HCT116 (cell line): Measurements from ENCODE around the gene NCOA5. TPM values are rescaled to one million over a fixed set of nuclear protein-coding genes. Genes with fewer than 3 reads are reported as not detected.
A peak's percentile ranks its signal among the peaks of the same experiment; 100 is the strongest.

Experiments used
- ATAC-seq: fragments of 200-7000 bp; cut with Tn5 transposase; 2 replicates; pipeline ENCODE4 v1.9.1; 2020; ENCODE audit warnings: mild to moderate bottlenecking, moderate library complexity
- Bru-seq: library from RNA; stranded (reverse); fragments of 400-500 nt; gene quantifications from one replicate; lab custom pipeline; 2021; lab: Mats Ljungman, UMichigan
- BruChase-seq, 2 experiments: library from RNA; stranded (reverse); fragments of 400-500 nt; gene quantifications; one replicate each; lab custom pipeline; 2021; lab: Mats Ljungman, UMichigan
- BruUV-seq: library from RNA; stranded (reverse); fragments of 400-500 nt; replicated peaks from 2 replicates; lab custom pipeline; 2021; lab: Mats Ljungman, UMichigan
- CTCF ChIA-PET: fragments of 300-600 bp; sonication (Branson Sonifier 250); formaldehyde crosslinking; loops from one replicate; lab custom pipeline; 2021; ENCODE audit warnings: antibody characterized with exemption; lab: Charles Lee
- POLR2A ChIA-PET: fragments of 300-600, 350-600 bp; sonication (Branson Sonifier 250); formaldehyde crosslinking; loops from one replicate; lab custom pipeline; 2021; ENCODE audit warnings: antibody characterized with exemption; lab: Charles Lee
- RAD21 ChIA-PET, 2 experiments: fragments of 300-600 bp; sonication (Branson Sonifier 250); formaldehyde crosslinking; loops; one replicate each; lab custom pipeline; 2023; ENCODE audit warnings: low total read pairs in 2 of 2; ENCODE audit not compliant: uncharacterized antibody in 2 of 2, unreplicated experiment in 2 of 2, low non-redundant PET in 1 of 2; lab: Charles Lee
- DNase-seq: peaks from one replicate; pipeline ENCODE4 v3.0.0-alpha.2; 2010; ENCODE audit warnings: low read depth, low spot score
- H2AFZ ChIP-seq: fragments of 200-600 bp; shearing (Covaris generic), sonication (generic); 2 replicates; pipeline ENCODE4 v1.6.1; 2017; ENCODE audit warnings: low read depth, mixed run types, mixed read lengths, antibody characterized with exemption, low read length; ENCODE audit not compliant: poor library complexity, severe bottlenecking
- H3K27ac ChIP-seq: 2 replicates; pipeline ENCODE4 v1.5.1; 2012; ENCODE audit warnings: low read depth, low read length
- H3K27me3 ChIP-seq: fragments of 200-600 bp; sonication (generic); 2 replicates; pipeline ENCODE4 v1.6.1; 2016; ENCODE audit warnings: mixed run types, low read length, mixed read lengths; ENCODE audit not compliant: insufficient read depth
- H3K36me3 ChIP-seq, 2 experiments: fragments of 200-500 bp in 1 of 2; fragments of 200-600 bp in 1 of 2; sonication (Bioruptor generic) in 1 of 2; sonication (generic) in 1 of 2; 2 replicates each; pipeline versions ENCODE4 v1.5.1 to v1.6.1; 2014 to 2016; ENCODE audit warnings: low read length in 2 of 2, inconsistent platforms in 1 of 2, mixed read lengths in 1 of 2, mixed run types in 1 of 2; ENCODE audit not compliant: insufficient read depth in 2 of 2, control insufficient read depth in 1 of 2
- H3K4me1 ChIP-seq, 2 experiments: fragments of 200-600 bp in 1 of 2; sonication (generic) in 1 of 2; 2 replicates each; pipeline versions ENCODE4 v1.5.1 to v1.6.1; 2012 to 2017; ENCODE audit warnings: low read length in 2 of 2, inconsistent platforms in 1 of 2, mild to moderate bottlenecking in 1 of 2, mixed read lengths in 1 of 2, mixed run types in 1 of 2, moderate library complexity in 1 of 2; ENCODE audit not compliant: insufficient read depth in 2 of 2, control insufficient read depth in 1 of 2
- H3K4me2 ChIP-seq: fragments of 200-600 bp; sonication (generic); 2 replicates; pipeline ENCODE4 v1.6.1; 2017; ENCODE audit warnings: mixed run types, low read length, mixed read lengths
- H3K4me3 ChIP-seq, 2 experiments: fragments of 200-600 bp in 1 of 2; sonication (generic) in 1 of 2; replicated peaks in 1 of 2; 2 replicates each; pipeline ENCODE4 v1.5.1; 2011 to 2016; ENCODE audit warnings: low read length in 2 of 2, control low read depth in 1 of 2, low read depth in 1 of 2, mild to moderate bottlenecking in 1 of 2, mixed read lengths in 1 of 2, mixed run types in 1 of 2
- H3K79me2 ChIP-seq: fragments of 200-600 bp; sonication (generic); 2 replicates; pipeline ENCODE4 v1.6.1; 2017; ENCODE audit warnings: mild to moderate bottlenecking, mixed run types, low read length, moderate library complexity, mixed read lengths; ENCODE audit not compliant: insufficient read depth
- H3K9ac ChIP-seq: fragments of 200-600 bp; sonication (generic); 2 replicates; pipeline ENCODE4 v1.6.1; 2016; ENCODE audit warnings: low read length, mixed read lengths
- H3K9me2 ChIP-seq: fragments of 200-600 bp; sonication (generic), shearing (Covaris generic); 2 replicates; pipeline ENCODE4 v1.6.1; 2017; ENCODE audit warnings: mixed run types, mild to moderate bottlenecking, moderate library complexity; ENCODE audit not compliant: insufficient read depth
- H3K9me3 ChIP-seq, 2 experiments: fragments of 200-500 bp in 1 of 2; fragments of 200-600 bp in 1 of 2; sonication (Bioruptor generic) in 1 of 2; sonication (generic) in 1 of 2; 2 replicates each; pipeline ENCODE4 v1.6.1; 2014 to 2017; ENCODE audit warnings: low read length in 2 of 2, mixed read lengths in 2 of 2, inconsistent platforms in 1 of 2, low read depth in 1 of 2, mild to moderate bottlenecking in 1 of 2, mixed run types in 1 of 2, moderate library complexity in 1 of 2; ENCODE audit not compliant: control insufficient read depth in 1 of 2, insufficient read depth in 1 of 2
- H4K20me1 ChIP-seq: fragments of 200-600 bp; sonication (generic), shearing (Covaris generic); 2 replicates; pipeline ENCODE4 v1.6.1; 2017; ENCODE audit warnings: mixed run types, mild to moderate bottlenecking, moderate library complexity; ENCODE audit not compliant: insufficient read depth
- ATF3 ChIP-seq: IDR thresholded peaks from 2 replicates; pipeline ENCODE4 v1.6.1; 2012
- CBX3 ChIP-seq: IDR thresholded peaks from 2 replicates; pipeline ENCODE4 v1.6.1; 2012; ENCODE audit warnings: low read depth
- CEBPB ChIP-seq: IDR thresholded peaks from 2 replicates; pipeline ENCODE4 v1.6.1; 2012; ENCODE audit warnings: low read depth
- EGR1 ChIP-seq: IDR thresholded peaks from 2 replicates; pipeline ENCODE4 v1.6.1; 2012; ENCODE audit warnings: low read depth
- ELF1 ChIP-seq: IDR thresholded peaks from 2 replicates; pipeline ENCODE4 v1.6.1; 2012; ENCODE audit warnings: low read depth, borderline replicate concordance
- EZH2 ChIP-seq: fragments of 200-600 bp; sonication (generic); IDR thresholded peaks from 2 replicates; pipeline ENCODE4 v1.6.1; 2017; ENCODE audit warnings: antibody characterized with exemption, mixed run types
- EZH2phosphoT487 ChIP-seq: fragments of 200-600 bp; IDR thresholded peaks from 2 replicates; pipeline ENCODE4 v1.6.1; 2018; ENCODE audit warnings: antibody characterized with exemption, borderline replicate concordance
- FOSL1 ChIP-seq: IDR thresholded peaks from 2 replicates; pipeline ENCODE4 v1.6.1; 2012; ENCODE audit warnings: low read depth
- JUND ChIP-seq: IDR thresholded peaks from 2 replicates; pipeline ENCODE4 v1.6.1; 2012
- POLR2A ChIP-seq: IDR thresholded peaks from 2 replicates; pipeline ENCODE4 v1.7.0; 2011; ENCODE audit warnings: borderline replicate concordance; ENCODE audit not compliant: insufficient read depth, insufficient read length; ENCODE audit errors: extremely low read depth
- RAD21 ChIP-seq: IDR thresholded peaks from 2 replicates; pipeline ENCODE4 v1.6.1; 2012; ENCODE audit warnings: low read depth, mild to moderate bottlenecking
- REST ChIP-seq: IDR thresholded peaks from 2 replicates; pipeline ENCODE4 v1.6.1; 2012; ENCODE audit warnings: low read depth
- SIN3A ChIP-seq: IDR thresholded peaks from 2 replicates; pipeline ENCODE4 v1.6.1; 2012; ENCODE audit warnings: low read depth
- SP1 ChIP-seq: IDR thresholded peaks from 2 replicates; pipeline ENCODE4 v1.6.1; 2012; ENCODE audit warnings: low read depth
- SRF ChIP-seq: IDR thresholded peaks from 2 replicates; pipeline ENCODE4 v1.6.1; 2012; ENCODE audit warnings: low read depth
- TCF7L2 ChIP-seq: IDR thresholded peaks from 2 replicates; pipeline ENCODE4 v1.7.0; 2011; ENCODE audit warnings: borderline replicate concordance, inconsistent platforms; ENCODE audit not compliant: insufficient read depth, insufficient read length; ENCODE audit errors: extremely low read depth
- YY1 ChIP-seq: IDR thresholded peaks from 2 replicates; pipeline ENCODE4 v1.6.1; 2011; ENCODE audit warnings: low read length, low read depth, moderate library complexity, mild to moderate bottlenecking; ENCODE audit not compliant: insufficient replicate concordance; ENCODE audit errors: extremely low read depth
- ZBTB33 ChIP-seq: IDR thresholded peaks from 2 replicates; pipeline ENCODE4 v1.6.1; 2011; ENCODE audit warnings: mild to moderate bottlenecking, low read length, moderate library complexity; ENCODE audit not compliant: insufficient replicate concordance; ENCODE audit errors: extremely low read depth
- ZFX ChIP-seq: fragments of 450-650 bp; IDR thresholded peaks from 2 replicates; pipeline ENCODE4 v1.6.1; 2017
- ZNF274 ChIP-seq: fragments of 200-500 bp; sonication (Bioruptor generic); IDR thresholded peaks from 2 replicates; pipeline ENCODE4 v1.6.1; 2014; ENCODE audit warnings: mild to moderate bottlenecking, low read depth, low read length, inconsistent platforms
- intact Hi-C: fragments of 100-400 bp; cut with micrococcal nuclease; formaldehyde crosslinking; loops from 2 replicates; pipeline ENCODE4 v1.10.0; 2022
- long read RNA-seq: library from polyadenylated mRNA; unstranded; transcript quantifications from one replicate; pipeline ENCODE4 v2.0.0, GENCODE V29; 2021; ENCODE audit not compliant: unreplicated experiment
- polyA plus RNA-seq: library from polyadenylated mRNA; unstranded; fragments of >200 nt; gene quantifications from 2 replicates; pipeline ENCODE4 v1.2.1, GENCODE V29; 2012; ENCODE audit warnings: missing spikeins
- total RNA-seq: library from RNA; stranded (reverse); gene quantifications from one replicate; pipeline ENCODE4 v1.2.1, GENCODE V29; 2021; ENCODE audit not compliant: unreplicated experiment

NCOA5 gene
- total RNA-seq (31.6 TPM), Bru-seq, nascent RNA (percentile 94 among the genes with signal in this experiment), BruChase-seq, experiment 1, labeled RNA remaining after a 6-hour chase (percentile 82 among the genes with signal in this experiment), BruChase-seq, experiment 2, labeled RNA remaining after a 2-hour chase (percentile 93 among the genes with signal in this experiment)
- polyA plus RNA-seq, result 10.8 and 17.9 TPM in 2 replicates
- long read RNA-seq, transcript NCOA5-201 (8 exons, 3,220 nt), result major isoform, 19 of 69 reads
- long read RNA-seq, partial matches to known transcripts, result 16 of 69 reads
- long read RNA-seq, other reads (novel, unspliced or antisense), result 34 of 69 reads

- peak within 1 kb of the TSS; percentile 95 for H3K27ac ChIP-seq
- DNase-seq (peak; percentile 88), ATAC-seq (peak; percentile 89)
- H3K27me3 ChIP-seq, result no peaks in the 10 kb centered on the region
- H3K4me3 ChIP-seq, result peak within 1 kb of the TSS; percentile 84 to 93
- H3K79me2 ChIP-seq, result peaks cover 48% of the 10 kb centered on the region
- H3K9me3 ChIP-seq, result no peaks in the 10 kb centered on the region
- CTCF ChIA-PET, result interaction anchor here (2.4 kb wide), 1 partner anchor 75 kb away, joined by 12 read pairs; no protein-coding TSS in a partner anchor
- peaks cover 19% of the 10 kb centered on the region; the same call in 1 of the 2 replicates for H4K20me1 ChIP-seq
- H3K9me2 ChIP-seq, result no peaks in the 10 kb centered on the region
- H3K4me2 ChIP-seq, result peak within 1 kb of the TSS; percentile 79
- H3K9ac ChIP-seq, result peak within 1 kb of the TSS; percentile 92
- RAD21 ChIA-PET, result no interaction called here
- peaks cover 24 to 47% of the 10 kb centered on the region in 2 experiments for H3K4me1 ChIP-seq
- BruUV-seq, result no TSS peak
- H2AFZ ChIP-seq, result peak within 1 kb of the TSS; percentile 84
- intact Hi-C loops, result no loop called here
- POLR2A ChIA-PET, result no interaction called here
- H3K36me3 ChIP-seq, result no peaks in the 10 kb centered on the region
- TF ChIP-seq EZH2 (no peak), RAD21 (peak; percentile 32; the same call in 1 of the 2 replicates), ZNF274 (no peak), JUND (no peak), POLR2A (peak; percentile 89), EGR1 (0 out of 2 replicates have a peak, but pooled peaks have one; percentile 31), ELF1 (no peak; the same call in 1 of the 2 replicates), EZH2phosphoT487 (no peak), CBX3 (peak; percentile 68; the same call in 1 of the 2 replicates), FOSL1 (no peak), ATF3 (no peak), YY1 (peak; percentile 95), CEBPB (no peak), SP1 (0 out of 2 replicates have a peak, but pooled peaks have one; percentile 22), SRF (no peak; the same call in 1 of the 2 replicates), SIN3A (peak; percentile 42; the same call in 1 of the 2 replicates), TCF7L2 (peak; percentile 48), ZBTB33 (peak; percentile 63), ZFX (peak; percentile 99), REST (no peak)
These were observed at the start of gene NCOA5 for GRCh38 chr20:46089417-46090388. Gene NCOA5 (minus strand): TSS chr20:46089962. CDS start chr20:46079424, 10,538 bp downstream.
